Smooth muscle cell (in vitro differentiated cells): ENCODE results near the gene C16orf96. TPM values are rescaled to one million over a fixed set of nuclear protein-coding genes. Genes with fewer than 3 reads are reported as not detected.

Experiments used
- DNase-seq: peaks from one replicate; lab custom pipeline; 2025; ENCODE audit not compliant: unreplicated experiment; lab: John Stamatoyannopoulos, UW
- H2AFZ ChIP-seq: fragments of 200-600 bp; sonication (generic); 2 replicates; pipeline ENCODE4 v1.6.0; 2016; ENCODE audit warnings: antibody characterized with exemption, low read depth, mild to moderate bottlenecking
- H3F3A ChIP-seq: fragments of 200-600 bp; sonication (generic); 2 replicates; pipeline ENCODE4 v1.6.0; 2017; ENCODE audit warnings: antibody characterized with exemption, low read depth
- H3K27ac ChIP-seq: fragments of 200-600 bp; sonication (generic); 2 replicates; pipeline ENCODE4 v1.5.1; 2016; ENCODE audit warnings: low read depth, mild to moderate bottlenecking
- H3K27me3 ChIP-seq: fragments of 200-600 bp; sonication (generic); 2 replicates; pipeline ENCODE4 v1.6.1; 2016; ENCODE audit warnings: low read depth, mild to moderate bottlenecking
- H3K36me3 ChIP-seq: fragments of 200-600 bp; sonication (generic); 2 replicates; pipeline ENCODE4 v1.5.1; 2016; ENCODE audit warnings: low read depth
- H3K4me1 ChIP-seq: fragments of 200-600 bp; sonication (generic); 2 replicates; pipeline ENCODE4 v1.5.1; 2016; ENCODE audit warnings: low read depth
- H3K4me2 ChIP-seq: fragments of 200-600 bp; sonication (generic); 2 replicates; pipeline ENCODE4 v1.6.0; 2016; ENCODE audit warnings: mild to moderate bottlenecking
- H3K4me3 ChIP-seq: fragments of 200-600 bp; sonication (generic); 2 replicates; pipeline ENCODE4 v1.5.1; 2016; ENCODE audit warnings: mild to moderate bottlenecking
- H3K79me2 ChIP-seq: fragments of 200-600 bp; sonication (generic); 2 replicates; pipeline ENCODE4 v1.6.0; 2016; ENCODE audit warnings: low read depth, mild to moderate bottlenecking
- H3K9ac ChIP-seq: fragments of 200-600 bp; sonication (generic); 2 replicates; pipeline ENCODE4 v1.6.0; 2016; ENCODE audit warnings: low read depth
- H3K9me3 ChIP-seq: fragments of 200-600 bp; sonication (generic); replicated peaks from 2 replicates; pipeline ENCODE4 v1.5.1; 2016; ENCODE audit warnings: low read depth
- H4K20me1 ChIP-seq: fragments of 200-600 bp; sonication (generic); 2 replicates; pipeline ENCODE4 v1.6.0; 2016; ENCODE audit warnings: low read depth
- CTCF ChIP-seq: fragments of 200-600 bp; sonication (generic); IDR thresholded peaks from 2 replicates; pipeline ENCODE4 v1.5.1; 2017; ENCODE audit warnings: borderline replicate concordance, mild to moderate bottlenecking, antibody characterized with exemption; ENCODE audit not compliant: insufficient read depth, poor library complexity, severe bottlenecking
- WGBS: methylation state at CpG from one replicate; pipeline ENCODE4 v1.1.7; 2016; ENCODE audit warnings: low lambda C conversion rate; 5-methylcytosine and 5-hydroxymethylcytosine counted together
- polyA plus RNA-seq: library from polyadenylated mRNA; unstranded; fragments of >200 nt; fragmentation: Nextera tagmentation; extraction: Ambion mirVana; gene quantifications from 2 replicates; pipeline ENCODE4 v1.2.1, GENCODE V29; 2016
- total RNA-seq: library from RNA; depleted of rRNA; stranded (reverse); fragments of >200 nt; gene quantifications from 2 replicates; pipeline ENCODE4 v1.2.3, GENCODE V29; 2014

The C16orf96 gene
- total and polyA plus RNA-seq, 2 experiments from 2014 or later = 0.09 TPM; not detected in 1

DNA sequence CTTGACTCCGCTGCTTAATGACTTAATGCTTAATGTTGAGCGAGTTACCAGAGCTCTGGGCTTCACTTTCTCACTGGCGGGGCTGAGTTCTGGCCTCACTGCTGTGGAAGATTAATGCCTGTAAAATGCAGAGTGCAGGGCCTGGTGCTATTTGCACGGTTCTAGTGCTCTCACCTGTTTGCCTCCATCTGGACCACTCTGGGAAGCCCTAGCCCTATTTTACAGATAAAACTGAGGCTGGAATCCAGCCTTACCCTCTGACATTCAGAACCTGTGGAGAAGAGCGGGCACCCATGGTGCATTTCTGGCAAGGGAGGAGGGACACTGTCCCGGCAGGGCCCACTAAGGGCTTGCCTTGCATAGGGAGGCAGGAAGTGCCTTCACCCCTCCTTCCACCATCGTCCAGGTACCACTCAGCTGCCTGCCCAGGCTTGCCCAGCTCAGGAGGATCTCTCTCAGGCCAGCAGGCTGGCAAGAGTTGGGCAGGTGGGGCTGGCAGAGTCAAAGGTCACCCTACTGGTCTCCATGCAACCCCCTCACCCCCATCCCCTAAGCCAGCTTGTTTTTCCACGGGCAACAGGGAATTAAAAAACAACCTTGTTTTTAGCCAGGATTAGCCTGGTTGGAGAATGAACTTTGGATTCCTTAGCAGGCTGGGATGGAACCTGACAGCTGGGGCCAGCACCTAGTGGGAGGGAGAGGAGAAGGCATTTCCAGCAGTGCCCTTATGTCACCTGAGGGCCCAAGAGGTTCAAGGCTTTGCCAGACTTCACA lies 62.7 kb downstream of the C16orf96 start:
- Histone ChIP-seq H3F3A (peaks cover 16% of the 10 kb centered on the region), H2AFZ (no peak overlapping the region), H3K27me3 (no peaks in the 10 kb centered on the region), H3K4me3 (no peak overlapping the region), H3K4me1 (peaks cover 7% of the 10 kb centered on the region), H3K79me2 (peaks cover 6% of the 10 kb centered on the region), H3K4me2 (no peak overlapping the region), H3K9me3 (no peaks in the 10 kb centered on the region), H3K9ac (no peak overlapping the region), H4K20me1 (peaks cover 1% of the 10 kb centered on the region), H3K36me3 (no peaks in the 10 kb centered on the region), H3K27ac (no peak overlapping the region)
- TF ChIP-seq CTCF = no peak
- 89% methylated on average over 8 of the region's 8 CpGs for WGBS
- DNase-seq = no peak

DNA sequence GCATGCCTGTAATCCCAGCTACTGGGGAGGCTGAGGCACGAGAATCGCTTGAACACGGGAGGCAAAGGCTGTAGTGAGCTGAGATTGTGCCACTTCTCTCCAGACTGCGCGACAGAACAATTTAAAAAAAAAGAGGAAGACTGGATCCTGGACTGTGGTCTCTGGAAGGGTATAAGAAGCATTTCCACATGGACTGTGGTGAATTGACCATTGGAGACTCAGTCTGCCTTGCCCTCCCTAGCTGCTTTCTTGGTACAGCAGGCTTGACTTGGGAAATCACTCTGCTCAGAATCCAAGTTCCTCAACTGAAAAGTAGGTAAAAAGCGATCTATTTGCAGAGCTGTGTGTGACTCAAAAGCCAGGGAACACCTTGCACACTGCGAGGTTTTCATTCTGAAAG lies 67.5 kb downstream of the C16orf96 start:
- Histone ChIP-seq H3K9me3 (no peaks in the 10 kb centered on the region), H3K9ac (no peak overlapping the region), H3K27me3 (no peaks in the 10 kb centered on the region), H3K36me3 (no peaks in the 10 kb centered on the region), H3K27ac (no peak overlapping the region), H3K4me1 (peaks cover 6% of the 10 kb centered on the region), H3F3A (no peaks in the 10 kb centered on the region), H2AFZ (no peak overlapping the region), H4K20me1 (peaks cover 30% of the 10 kb centered on the region), H3K4me3 (no peak overlapping the region), H3K79me2 (peaks cover 39% of the 10 kb centered on the region), H3K4me2 (no peak overlapping the region)
- 88% methylated on average over 7 of the region's 7 CpGs for WGBS
- no peak for TF ChIP-seq CTCF
- DNase-seq = no peak

- Histone ChIP-seq H3K27me3 (no peaks in the 10 kb centered on the region), H3K9ac (peak within 1 kb of the TSS; percentile 97), H3K27ac (peak within 1 kb of the TSS; percentile 81), H3K4me2 (peak within 1 kb of the TSS; percentile 87), H3K79me2 (peaks cover 45% of the 10 kb centered on the region), H3K36me3 (no peaks in the 10 kb centered on the region), H3F3A (no peaks in the 10 kb centered on the region), H2AFZ (peak within 1 kb of the TSS; percentile 64), H3K4me3 (peak within 1 kb of the TSS; percentile 97), H3K4me1 (peaks cover 6% of the 10 kb centered on the region), H4K20me1 (peaks cover 36% of the 10 kb centered on the region), H3K9me3 (no peaks in the 10 kb centered on the region)
- peak; percentile 74 for DNase-seq
- TF ChIP-seq CTCF = peak; percentile 96
- WGBS = 14% methylated on average over 40 of the region's 42 CpGs
These were observed 68.1 kb downstream of the C16orf96 start, which contains the start of gene MGRN1 for GRCh38 chr16:4624015-4624826. Gene MGRN1, plus strand, starts transcription at chr16:4624826. Its CDS starts 135 bp downstream, at chr16:4624961.
